ENCODE data around the gene EXOSC7. TPM values are rescaled to one million over a fixed set of nuclear protein-coding genes. Genes with fewer than 3 reads are reported as not detected.

Gene EXOSC7
- total RNA-seq, 1 experiment from 2014 or later, result 88.7 TPM

- H2BK20ac ChIP-seq (ENCODE audit: low read depth, low read length, poor library complexity, severe bottlenecking), result no peak overlapping the region
- Mint-ChIP-seq H3K4me3 (peak overlapping the region; percentile 95 to 100), H3K36me3 (ENCODE audit: insufficient read depth in 1 of 3, low read depth in 3 of 3) (peaks cover 4 to 5% (median 5%) of the 10 kb centered on the region in 3 experiments; a peak in 4 of 7 replicates), H3K4me1 (peaks cover 26 to 28% of the 10 kb centered on the region in 2 experiments), H3K9me3 (no peaks in the 10 kb centered on the region; a peak in 1 of 5 replicates), H3K27ac (no peak overlapping the region), H3K27me3 (ENCODE audit: low read depth) (no peaks in the 10 kb centered on the region; the same call in 1 of the 2 replicates)
- no peak overlapping the region for H4K5ac ChIP-seq (ENCODE audit: insufficient read length, low read depth, low read length)
- H4K91ac ChIP-seq (ENCODE audit: insufficient read length, low read depth, low read length), result no peak overlapping the region
- no peak overlapping the region for H3K23ac ChIP-seq (ENCODE audit: insufficient read length, low read depth, low read length)
- H3K79me2 ChIP-seq (ENCODE audit: insufficient read depth, low read length), result peaks cover 17% of the 10 kb centered on the region; the same call in 1 of the 2 replicates
- no peak overlapping the region for H3K18ac ChIP-seq (ENCODE audit: insufficient read length, low read depth, low read length)
- H3K27ac ChIP-seq (ENCODE audit: insufficient read length, low read depth, low read length), result no peak overlapping the region
- no peak overlapping the region for H4K8ac ChIP-seq (replicated peaks; ENCODE audit: insufficient read length, low read depth, low read length)
- H2BK12ac ChIP-seq (ENCODE audit: insufficient read length, low read depth, low read length), result no peak overlapping the region
- WGBS (ENCODE audit: extremely low coverage, insufficient read length, low lambda C conversion rate), result no CpG with 5 or more reads among the region's 4 CpGs
- H2AK5ac ChIP-seq (ENCODE audit: insufficient read length, low read length), result no peak overlapping the region
- 0 out of 2 replicates have a peak, but pooled peaks cover 4% of the 10 kb centered on the region for H3K4me1 ChIP-seq (ENCODE audit: insufficient read depth, low read length)
- H3K23me2 ChIP-seq (ENCODE audit: insufficient read length, low read depth, low read length, poor library complexity, severe bottlenecking), result peaks cover 5% of the 10 kb centered on the region
- no peak overlapping the region for H3K56ac ChIP-seq (ENCODE audit: insufficient read length, low read depth, low read length)
- no peak for DNase-seq
- H3T11ph ChIP-seq (ENCODE audit: low read length), result no peak overlapping the region
- H3K9me3 ChIP-seq (ENCODE audit: control insufficient read depth, low read depth, low read length), result no peaks in the 10 kb centered on the region
- no peak overlapping the region for H2BK120ac ChIP-seq (ENCODE audit: low read depth, low read length, poor library complexity, severe bottlenecking)
- no peak overlapping the region for H3K9ac ChIP-seq (ENCODE audit: extremely low read depth, insufficient read length, low read length)
- H3K4me2 ChIP-seq (ENCODE audit: insufficient read depth, insufficient read length, low read length), result peak overlapping the region; percentile 74
- no peaks in the 10 kb centered on the region for H3K27me3 ChIP-seq (ENCODE audit: insufficient read depth, low read length)
- TF ChIP-seq CTCF (conservative IDR thresholded peaks at IDR 0.05), result no peak
- no peaks in the 10 kb centered on the region for H4K20me1 ChIP-seq (ENCODE audit: control insufficient read depth, insufficient read depth, insufficient read length)
- no peak overlapping the region for H3K14ac ChIP-seq (ENCODE audit: insufficient read depth, low read length)
- H3K4ac ChIP-seq (ENCODE audit: low read depth, low read length), result no peak overlapping the region
- H3K79me1 ChIP-seq (ENCODE audit: insufficient read depth, low read depth, low read length, poor library complexity, severe bottlenecking), result peaks cover 7% of the 10 kb centered on the region
- H2AFZ ChIP-seq (ENCODE audit: low read length), result no peak overlapping the region
- H2BK15ac ChIP-seq (ENCODE audit: low read depth, low read length), result no peak overlapping the region
- no peak overlapping the region for H2BK5ac ChIP-seq (ENCODE audit: insufficient read length, low read length)
Measured at GRCh38 chr3:44974416-44974815, 1.6 kb upstream of the EXOSC7 start.
